Measurements from ENCODE around the gene TAAR2.
"Not testable (repeated sequence)": the region's sequence is repeated elsewhere in the genome, so short reads cannot be mapped to it uniquely, and the experiment has no call there.

The TAAR2 gene

GRCh38 chr6:132611616-132612015 lies 12.5 kb downstream of the TAAR2 start:
- no peak for DNase-seq

- no peak for DNase-seq
These were observed 16.4 kb downstream of the TAAR2 start for GRCh38 chr6:132607544-132608233.

- no peak for DNase-seq
These were observed 19.4 kb downstream of the TAAR2 start for GRCh38 chr6:132604635-132605152.

- not testable (repeated sequence) for DNase-seq
These were observed 23.2 kb downstream of the TAAR2 start for GRCh38 chr6:132600900-132601299.

- no peak for DNase-seq
These were observed 25.6 kb downstream of the TAAR2 start for GRCh38 chr6:132598473-132598872.

- no peak for DNase-seq
These were observed 27.9 kb downstream of the TAAR2 start for GRCh38 chr6:132596201-132596600.

GRCh38 chr6:132592855-132593254 lies 31.2 kb downstream of the TAAR2 start:
- no peak for DNase-seq

- DNase-seq = no peak
These were observed 33.7 kb downstream of the TAAR2 start for GRCh38 chr6:132590362-132590761.

GRCh38 chr6:132589454-132589853 lies 34.6 kb downstream of the TAAR2 start, which contains the start of gene TAAR5:
TSS of gene TAAR5 (minus strand) at chr6:132589741. CDS start at chr6:132589686, 55 bp downstream.
- no peak for DNase-seq

- no peak for DNase-seq
These were observed 36.7 kb downstream of the TAAR2 start for GRCh38 chr6:132587424-132587823.

- no peak for DNase-seq
These were observed 39.4 kb downstream of the TAAR2 start for GRCh38 chr6:132584698-132585097.

- no peak for DNase-seq
These were observed 52.3 kb downstream of the TAAR2 start for GRCh38 chr6:132571774-132572173.

- DNase-seq = no peak
These were observed 53.8 kb downstream of the TAAR2 start, which contains the start of gene TAAR6 for GRCh38 chr6:132570221-132570777. TSS of gene TAAR6 (plus strand) at chr6:132570322. CDS start at chr6:132570322, 0 bp downstream.

GRCh38 chr6:132569170-132569569 lies 54.9 kb downstream of the TAAR2 start:
- DNase-seq = no peak

- no peak for DNase-seq
These were observed 55.5 kb downstream of the TAAR2 start for GRCh38 chr6:132568611-132569010.

GRCh38 chr6:132567566-132567965 lies 56.5 kb downstream of the TAAR2 start:
- no peak for DNase-seq
